Effector CD4-positive, alpha-beta T cell (primary cell): Measurements from ENCODE around the gene SAE1.

ENCODE experiments used
- DNase-seq: peaks from one replicate; pipeline ENCODE4 v3.0.0-alpha.2; 2020

The SAE1 gene

DNA sequence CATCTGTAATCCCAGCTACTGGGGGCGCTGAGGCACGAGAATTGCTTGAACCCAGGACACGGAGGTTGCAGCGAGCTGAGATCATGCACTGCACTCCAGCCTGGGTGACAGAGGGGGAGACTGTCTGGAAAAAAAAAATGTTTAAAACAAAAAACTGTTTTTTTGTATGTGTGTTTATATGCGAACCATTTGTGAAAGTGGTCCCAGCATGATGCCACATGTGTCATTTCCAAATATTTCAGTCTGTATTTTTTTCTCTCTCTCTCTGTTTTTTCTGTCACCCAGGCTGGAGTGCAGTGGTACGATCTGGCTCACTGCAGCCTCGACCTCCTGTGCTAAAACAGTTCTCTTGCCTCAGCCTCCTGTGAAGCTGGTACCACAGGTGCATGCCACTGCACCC lies 37.4 kb downstream of the SAE1 start:
- DNase-seq, result no peak

DNA sequence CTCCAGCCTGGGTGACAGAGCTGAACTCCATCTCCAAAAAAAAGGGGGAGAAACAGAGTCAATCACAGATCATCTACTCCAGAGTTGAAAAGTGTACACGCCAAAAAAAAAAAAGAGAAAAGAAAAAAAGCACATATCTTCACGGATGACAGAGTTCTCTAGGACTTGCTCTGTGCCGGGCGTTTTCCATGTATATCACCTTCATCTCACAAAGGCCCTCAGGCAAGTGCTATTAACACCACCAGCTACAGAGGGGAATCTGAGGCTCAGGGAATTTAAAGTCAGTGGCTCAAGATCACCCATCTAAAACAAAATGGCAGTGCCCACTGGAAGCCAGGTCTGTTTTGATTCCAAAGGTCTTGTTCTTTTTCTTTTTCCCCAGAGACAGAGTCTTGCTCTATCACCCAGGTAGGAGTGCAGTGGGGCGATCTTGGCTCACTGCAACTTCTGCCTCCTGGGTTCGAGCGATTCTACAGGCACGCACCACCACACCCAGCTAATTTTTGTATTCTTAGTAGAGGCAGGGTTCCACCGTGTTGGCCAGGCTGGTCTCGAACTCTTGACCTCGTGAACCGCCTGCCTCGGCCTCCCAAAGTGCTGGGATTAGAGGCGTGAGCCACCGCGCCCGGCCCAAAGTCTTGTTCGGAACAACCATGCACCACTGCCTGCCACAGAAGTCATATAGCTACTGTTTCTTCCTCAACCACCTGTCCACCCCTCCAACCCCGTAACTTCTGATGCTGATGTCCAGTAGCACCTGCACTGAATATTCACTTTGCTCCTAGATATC lies 42.2 kb downstream of the SAE1 start:
- DNase-seq, result no peak

DNA sequence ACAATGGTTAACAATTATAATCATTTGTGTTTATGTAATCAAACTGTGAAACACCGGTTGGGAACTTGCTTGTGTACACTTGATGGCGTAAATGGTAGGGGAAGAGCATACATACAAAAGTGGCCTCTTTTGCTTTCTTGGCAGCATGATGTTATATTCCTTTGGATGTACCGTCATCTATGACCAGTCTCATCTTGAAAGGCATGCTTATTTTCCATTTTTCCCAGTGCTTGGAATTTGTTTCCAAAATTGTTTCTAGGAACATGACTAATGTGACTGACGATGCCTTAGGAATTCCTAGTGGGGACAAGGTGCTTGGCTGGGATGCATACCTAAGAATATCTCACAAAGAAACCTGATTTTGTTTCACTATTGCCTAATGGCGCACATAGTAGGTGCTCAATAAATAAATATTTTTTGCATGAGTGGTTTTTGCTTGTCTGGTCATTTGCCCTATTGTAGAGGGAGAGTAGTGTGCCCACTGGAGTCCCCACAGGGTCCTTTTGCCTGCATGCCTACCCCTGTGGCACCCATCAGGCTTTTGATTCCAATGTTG lies 45.5 kb downstream of the SAE1 start:
- DNase-seq, result no peak

DNA sequence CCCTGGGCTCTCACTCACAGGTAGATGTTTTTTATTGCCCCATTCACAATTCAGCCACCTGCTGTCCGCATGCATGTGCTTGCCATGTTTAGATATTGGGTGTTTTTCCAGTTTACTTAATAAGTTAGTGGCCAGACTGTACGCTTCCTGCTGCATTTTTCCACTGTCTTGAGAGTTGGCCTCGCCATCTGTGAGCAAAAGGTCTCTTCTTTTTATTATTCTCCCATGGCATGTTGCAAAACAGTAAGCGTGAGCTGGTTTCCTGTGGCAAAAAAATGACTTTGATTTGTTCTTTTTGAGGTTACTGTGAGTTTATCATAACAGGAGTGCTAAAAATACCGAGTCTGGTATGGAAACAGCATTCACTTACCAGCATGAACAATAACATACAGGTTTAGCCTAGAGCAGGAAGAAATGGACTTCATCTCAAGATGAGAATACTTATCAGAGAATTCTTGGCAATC lies 46.0 kb downstream of the SAE1 start:
- peak; percentile 31 for DNase-seq

DNA sequence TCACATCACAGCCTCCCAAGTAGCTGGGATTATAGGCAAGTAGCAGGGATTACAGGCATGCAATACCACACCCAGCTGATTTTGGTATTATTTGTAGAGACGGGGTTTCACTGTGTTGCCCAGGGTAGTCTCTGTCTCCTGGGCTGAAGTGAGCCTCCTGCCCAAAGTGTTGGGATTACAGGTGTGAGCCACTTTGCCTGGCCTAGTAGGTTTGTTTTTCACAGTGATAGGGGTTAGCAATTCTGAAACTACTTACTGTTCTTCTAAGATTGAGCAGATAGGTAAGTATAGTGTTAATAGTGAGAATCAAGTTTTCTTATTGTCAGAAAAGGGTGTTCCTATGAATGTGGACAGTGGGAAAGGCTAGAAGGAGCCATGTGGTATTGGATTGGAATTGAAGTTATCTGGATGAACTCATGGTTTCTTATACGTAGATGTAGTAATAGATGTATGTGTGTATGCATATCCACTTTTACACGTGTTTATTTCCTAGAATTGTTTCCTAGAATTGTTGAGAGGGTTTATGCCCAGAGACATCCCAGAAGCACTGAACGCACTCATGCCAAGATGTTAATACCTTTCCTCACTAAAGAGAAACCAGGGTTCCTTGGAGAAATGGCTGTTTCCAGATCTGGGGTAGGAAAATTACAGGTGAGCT lies 49.1 kb downstream of the SAE1 start:
- no peak for DNase-seq

DNA sequence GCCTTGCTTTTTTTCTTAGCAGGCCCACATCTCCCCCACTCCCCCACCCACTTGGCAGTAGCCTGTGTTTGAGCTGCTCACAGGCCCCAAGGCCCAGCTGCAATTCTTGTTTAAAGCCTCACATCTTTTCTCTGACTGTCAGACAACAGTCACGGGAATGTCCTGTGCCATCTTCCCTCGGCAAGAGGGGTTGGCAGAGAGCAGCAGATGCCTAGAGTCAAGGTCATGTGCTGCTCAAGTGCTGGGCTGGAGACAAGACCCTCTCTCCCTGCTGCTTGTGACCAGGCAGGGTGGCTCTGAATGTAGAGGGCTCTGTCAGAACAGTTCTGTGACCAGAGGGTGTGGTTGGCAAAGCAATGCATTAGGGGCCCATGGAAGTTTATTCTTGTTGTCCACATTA lies 53.0 kb downstream of the SAE1 start:
- no peak for DNase-seq

DNA sequence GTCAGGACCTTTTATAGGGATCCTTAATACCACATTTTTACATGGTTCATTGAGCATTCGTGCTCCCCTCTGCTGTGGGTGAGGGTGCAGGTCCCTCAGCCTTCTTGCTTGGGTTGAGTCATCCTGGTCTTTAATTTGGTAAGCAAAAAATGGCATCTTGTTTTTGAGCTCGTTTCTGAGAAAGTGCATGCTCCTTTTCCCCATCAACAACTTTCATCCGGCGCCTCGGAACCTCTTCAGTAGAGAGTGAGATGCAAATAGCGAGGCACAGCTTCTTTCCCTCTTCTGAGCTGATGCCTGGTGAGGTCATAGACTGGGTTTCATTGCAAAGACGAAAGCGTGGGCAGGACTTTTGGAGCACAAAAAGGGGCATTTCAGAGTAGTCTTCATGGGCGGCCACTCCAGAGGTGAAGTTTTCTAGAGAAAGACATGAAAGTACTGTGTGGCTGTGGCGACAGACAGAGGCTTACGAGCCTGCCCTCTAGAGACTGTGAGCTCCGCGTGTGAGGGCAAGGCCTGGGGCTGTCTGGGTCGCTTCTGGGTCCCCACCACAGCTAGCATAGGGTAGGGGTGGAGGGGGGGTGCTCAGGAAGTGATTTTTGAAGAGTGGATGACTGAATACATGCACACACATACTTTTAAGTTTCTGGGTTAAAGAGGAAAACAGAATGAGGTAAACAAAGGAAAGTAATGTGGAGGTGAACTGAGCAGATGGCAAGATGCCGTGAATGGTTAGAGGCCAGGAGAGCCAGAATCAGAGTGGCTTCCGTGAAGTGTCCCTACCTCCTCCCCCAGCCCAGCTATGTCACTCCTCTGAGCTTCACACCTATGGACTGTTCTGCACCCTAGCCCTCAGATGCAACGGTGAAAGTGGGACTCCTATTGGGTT lies 56.1 kb downstream of the SAE1 start:
- DNase-seq, result peak; percentile 68

DNA sequence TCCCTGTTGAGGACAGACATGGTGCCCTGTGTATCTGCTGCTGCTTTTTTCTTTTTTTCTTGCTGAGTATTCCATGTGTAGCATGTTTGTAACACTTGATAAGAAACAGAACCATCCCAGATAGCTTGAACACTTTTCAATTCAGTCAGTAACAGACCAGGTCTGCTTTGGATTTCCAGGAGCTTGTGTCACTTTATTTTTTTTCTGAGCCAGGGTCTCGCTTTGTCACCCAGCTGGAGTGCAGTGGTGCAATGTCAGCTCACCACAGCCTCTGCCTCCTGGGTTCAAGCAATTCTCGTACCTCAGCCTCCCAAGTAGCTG lies 56.7 kb downstream of the SAE1 start:
- DNase-seq, result no peak

DNA sequence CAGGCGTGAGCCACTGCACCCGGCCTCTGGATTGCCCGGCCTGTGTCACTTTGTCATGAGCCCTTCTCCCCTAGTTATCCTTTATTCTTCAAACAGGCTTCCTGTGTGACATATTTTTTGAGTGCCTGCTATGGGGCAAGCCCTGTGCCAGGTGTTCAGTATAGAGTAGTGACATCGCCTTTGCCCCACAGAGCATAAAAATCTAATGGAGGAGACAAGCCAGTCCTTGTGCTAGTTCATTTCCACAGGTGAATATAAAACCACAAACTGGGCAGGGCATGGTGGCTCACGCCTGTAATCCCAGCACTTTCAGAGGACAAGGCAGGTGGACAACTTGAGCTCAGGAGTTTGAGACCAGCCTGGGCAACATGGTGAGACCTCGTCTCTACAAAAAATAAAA lies 57.2 kb downstream of the SAE1 start:
- DNase-seq, result no peak

DNA sequence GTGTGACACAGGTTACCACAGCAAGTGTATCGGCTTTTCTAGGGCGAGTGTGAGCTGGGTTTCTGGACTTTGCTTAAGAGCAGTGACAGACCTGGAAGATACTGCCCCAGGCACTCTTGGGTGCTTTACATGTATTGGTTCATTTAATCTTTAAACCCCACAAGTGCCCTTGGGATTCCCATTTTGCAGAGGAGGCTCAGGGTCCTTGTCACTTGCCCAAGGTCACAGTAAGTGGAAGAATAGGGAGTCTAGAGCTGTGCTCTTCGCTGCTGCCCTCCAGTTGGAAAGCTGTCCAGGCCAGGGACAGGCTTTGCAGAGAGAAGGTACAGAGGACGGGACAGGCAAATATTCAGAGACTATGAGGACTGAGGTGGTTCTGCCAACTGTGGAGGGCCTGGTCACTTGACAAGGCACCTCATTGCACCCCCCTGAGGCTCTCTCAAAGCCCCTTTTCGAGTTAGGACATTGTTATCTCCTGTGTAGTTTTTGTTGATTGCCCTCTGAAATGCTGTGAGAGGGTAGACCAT lies 57.9 kb downstream of the SAE1 start:
- no peak for DNase-seq

DNA sequence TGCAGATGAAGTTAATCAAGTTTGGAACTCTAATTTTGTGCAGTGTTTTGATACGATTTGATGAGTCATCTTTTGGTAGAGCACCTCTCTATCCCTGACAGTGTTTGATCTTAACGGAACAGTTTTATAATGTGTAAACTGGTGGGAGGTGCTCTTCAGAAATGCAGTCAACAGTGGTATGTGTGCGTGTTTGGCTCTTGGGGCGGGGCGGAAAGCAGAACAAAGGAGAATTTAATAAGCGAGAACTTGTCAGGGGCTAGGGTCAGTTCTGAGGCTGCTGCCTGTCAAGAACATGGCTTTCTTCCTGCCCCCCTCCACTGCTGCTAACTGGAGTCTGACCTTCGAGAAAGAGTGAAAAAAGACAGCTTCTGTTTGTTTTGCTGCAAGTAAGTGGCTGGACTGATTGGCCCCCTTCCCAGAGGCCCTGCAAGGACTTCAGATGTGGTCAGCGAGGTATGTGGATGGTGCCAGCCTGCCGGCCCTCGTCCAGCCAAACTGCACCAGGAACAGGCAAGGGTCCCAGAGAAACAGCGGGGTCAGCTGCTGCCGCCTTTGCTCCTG lies 59.6 kb downstream of the SAE1 start:
- DNase-seq, result peak; percentile 19

DNA sequence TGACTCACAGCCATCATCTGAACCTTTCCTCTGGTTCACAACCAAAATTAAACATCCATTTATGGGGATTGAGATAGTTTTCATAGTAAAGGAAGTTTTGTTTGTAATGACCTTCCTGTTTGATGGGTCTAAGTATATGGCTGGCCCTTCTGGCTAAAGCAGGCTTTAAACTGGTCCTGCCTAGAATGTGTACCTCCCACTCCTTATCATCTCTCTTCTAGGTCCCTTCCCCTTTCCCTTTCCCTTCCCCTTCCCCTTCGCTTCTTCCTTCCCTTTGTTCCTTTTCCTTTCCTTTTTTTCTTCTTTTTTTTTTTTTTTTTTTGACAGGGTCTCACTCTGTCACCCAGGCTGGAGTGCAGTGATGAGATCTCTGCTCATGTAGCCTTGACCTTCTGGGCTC lies 64.8 kb downstream of the SAE1 start:
- DNase-seq, result no peak

DNA sequence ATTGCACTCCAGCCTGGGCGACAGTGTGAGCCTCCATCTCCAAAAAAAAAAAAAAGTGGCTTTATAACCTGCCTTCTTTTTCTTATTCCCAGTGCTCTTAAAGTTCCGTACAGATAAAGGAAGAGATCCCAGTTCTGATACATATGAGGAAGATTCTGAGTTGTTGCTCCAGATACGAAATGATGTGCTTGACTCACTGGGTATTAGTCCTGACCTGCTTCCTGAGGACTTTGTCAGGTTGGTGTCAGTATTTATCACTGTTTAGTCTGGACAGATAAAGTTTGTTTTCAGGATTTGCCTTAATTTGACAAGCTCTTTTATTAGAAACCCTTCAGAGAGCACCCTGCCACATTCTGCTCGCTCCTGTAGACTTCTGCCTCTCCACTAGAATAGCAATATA lies 66.5 kb downstream of the SAE1 start:
- DNase-seq, result no peak

DNA sequence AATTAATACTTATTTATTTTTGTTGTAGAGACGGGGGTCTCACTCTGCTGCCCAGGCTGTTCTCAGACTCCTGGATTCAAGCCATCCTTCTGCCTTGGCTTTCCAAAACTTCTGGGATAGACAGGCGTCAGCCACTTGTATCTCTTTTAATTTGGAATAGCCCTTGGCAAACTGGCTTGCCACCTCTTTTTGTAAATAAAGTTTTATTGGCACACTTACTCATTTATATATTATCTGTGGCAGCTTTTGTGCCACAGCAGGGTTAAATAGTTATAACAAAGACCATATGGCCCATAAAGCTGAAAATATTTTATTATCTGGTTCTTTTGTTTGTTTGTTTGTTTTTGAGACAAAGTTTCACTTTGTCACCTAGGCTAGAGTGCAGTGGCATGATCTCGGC lies 69.9 kb downstream of the SAE1 start:
- no peak for DNase-seq

DNA sequence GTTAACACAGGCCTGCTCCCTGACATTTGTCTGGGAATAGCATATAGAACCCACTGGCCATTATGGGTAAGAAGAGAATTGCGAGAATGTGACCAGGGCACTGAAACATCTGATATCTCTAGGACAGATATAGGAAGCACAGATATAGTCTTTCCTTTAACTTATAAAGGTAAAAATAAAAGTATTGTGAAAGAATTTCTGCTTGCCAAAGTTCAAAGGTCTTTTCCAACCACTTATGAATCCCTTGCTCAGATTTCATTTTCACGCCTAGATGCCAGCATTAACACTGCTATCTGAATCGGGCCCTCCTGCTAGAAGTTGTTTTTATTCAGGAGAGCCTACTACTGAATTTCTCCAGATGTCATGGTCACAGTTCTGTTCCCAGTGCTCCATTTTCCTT lies 72.6 kb downstream of the SAE1 start:
- no peak for DNase-seq

DNA sequence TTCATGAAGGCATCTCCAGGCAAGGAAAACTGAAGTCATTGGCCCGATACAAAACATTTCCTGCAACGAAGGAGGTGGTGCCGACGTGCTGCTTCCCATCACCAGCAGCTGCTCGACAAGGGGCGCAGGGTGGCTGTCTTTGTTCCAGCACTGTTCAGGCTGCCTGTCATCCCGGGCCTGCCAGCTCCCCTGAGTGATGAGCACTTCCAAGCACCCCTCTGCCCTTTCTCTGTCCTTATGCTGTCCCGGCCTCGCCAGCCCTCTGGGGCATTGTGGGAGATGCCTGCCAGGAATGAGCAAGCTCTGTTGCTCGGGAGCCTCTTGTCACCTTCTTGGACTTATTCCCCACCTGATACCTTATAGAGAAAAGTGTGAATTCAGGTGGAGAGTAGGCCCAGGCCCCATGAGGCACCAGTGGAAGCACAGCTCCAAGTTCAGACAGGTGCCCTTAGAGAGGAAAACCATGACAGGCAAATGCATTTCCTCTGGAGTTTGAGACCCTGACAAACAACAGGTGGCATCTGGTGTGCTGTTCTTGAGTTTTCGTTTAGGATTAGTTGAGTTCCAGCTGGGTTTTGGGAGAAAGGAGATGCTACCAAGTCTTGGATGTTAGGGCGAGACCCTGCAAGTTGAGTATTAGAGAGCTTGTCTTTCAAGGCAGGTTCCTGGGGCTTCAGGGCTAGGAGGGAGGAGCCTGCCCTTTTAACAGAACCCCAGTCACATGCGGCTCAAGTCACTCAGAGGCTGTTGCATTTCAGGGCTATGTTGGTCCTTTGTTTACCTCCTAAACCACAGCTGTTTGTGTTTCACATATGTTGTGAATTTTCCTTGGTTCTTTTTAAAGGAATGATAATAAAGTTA lies 78.9 kb downstream of the SAE1 start:
- no peak for DNase-seq

DNA sequence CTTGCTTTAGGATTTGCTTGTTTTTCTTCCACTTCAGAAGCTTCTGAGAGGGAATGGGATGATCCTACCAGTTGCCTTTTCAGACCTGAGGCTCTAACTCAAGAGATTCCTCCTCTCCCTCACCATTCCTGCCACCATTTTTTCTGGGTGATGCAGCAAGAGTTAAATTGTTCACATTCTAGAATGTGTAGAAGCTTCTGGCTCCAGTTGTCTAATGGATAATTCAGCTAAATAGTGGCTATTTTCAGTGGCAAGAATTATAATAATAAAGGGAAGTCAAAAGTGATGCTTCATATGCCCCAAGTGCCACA lies 79.5 kb downstream of the SAE1 start:
- DNase-seq, result no peak

DNA sequence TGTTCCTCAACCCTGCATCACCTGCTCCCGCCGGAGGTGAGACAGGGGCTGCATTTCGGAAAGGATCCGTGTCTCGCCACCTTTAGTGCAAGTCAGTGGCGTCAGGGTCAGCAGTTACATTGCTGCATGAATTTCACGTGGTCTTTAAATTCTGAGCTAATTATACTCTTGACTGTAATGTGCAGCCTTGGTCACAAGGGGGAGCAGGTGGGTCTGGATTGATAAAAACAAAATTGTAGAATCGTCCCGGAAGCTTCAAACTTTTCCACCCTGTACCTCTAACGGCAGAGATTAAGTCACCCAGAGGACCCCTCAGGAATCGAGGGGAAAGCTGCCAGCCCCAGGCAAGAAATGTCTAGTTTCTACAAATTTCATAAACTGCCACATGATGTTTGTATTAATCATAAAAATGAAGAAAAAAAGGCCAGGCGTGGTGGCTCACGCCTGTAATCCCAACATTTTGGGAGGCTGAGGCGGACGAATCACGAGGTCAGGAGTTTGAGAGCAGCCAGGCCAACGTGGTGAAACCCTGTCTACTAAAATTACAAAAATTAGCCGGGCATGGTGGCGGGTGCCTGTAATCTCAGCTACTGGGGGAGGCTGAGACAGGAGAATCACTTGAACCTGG lies 80.2 kb downstream of the SAE1 start:
- peak; percentile 75 for DNase-seq

DNA sequence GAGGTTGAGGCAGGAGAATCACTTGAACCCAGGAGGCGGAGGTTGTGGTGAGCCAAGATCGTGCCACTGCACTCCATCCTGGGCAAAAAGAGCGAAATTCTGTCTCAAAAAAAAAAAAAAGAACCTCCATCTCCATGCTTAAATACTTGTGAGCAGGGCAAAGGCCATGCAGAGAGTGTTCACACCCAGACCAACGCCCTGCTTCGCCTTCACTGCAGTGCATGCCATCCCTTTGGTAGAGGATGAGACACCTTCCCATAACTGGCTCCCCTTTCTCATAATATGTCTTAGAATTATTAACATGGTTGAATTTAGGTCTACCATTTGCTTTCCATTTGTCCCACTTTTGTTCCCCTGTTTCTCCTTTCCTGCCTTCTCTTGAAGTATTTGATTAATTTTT lies 84.9 kb downstream of the SAE1 start:
- no peak for DNase-seq

DNA sequence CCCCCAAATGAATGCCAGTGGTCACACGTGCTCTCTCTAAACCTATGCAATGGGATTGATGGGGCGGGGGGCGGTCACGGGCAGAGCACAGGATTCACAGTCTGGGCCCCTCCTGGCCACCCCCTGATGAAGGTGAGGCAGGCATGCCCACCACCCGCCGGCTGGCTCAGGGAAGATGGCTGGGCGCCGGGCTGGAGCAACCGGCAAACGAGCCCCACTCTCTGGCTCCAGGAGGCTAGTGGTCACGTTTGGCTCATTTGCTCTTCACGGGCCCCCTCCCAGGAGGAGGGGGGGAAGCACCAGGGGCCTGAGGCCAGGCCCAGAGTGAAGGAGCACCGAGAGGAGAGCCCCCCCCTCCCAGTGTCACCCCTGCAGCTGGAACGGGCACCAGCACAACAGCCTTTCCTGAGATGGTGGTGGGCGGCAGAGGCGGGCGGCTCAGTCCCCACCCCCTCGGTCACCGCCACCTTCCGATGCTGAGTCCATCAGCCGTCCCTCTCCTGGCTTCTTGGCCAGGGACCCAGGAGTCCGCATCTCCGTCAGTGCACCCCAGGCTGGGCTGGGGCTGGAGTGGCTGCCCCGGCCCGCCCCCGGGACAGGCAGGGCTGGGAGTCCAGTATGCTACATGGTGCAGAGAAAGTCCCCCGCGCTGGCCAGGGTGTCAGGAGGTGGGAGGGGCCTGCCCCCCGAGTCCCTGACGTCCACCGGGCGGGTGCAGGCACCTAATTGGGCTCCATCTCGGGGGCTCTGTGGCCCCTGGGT lies 90.6 kb downstream of the SAE1 start:
- no peak for DNase-seq

DNA sequence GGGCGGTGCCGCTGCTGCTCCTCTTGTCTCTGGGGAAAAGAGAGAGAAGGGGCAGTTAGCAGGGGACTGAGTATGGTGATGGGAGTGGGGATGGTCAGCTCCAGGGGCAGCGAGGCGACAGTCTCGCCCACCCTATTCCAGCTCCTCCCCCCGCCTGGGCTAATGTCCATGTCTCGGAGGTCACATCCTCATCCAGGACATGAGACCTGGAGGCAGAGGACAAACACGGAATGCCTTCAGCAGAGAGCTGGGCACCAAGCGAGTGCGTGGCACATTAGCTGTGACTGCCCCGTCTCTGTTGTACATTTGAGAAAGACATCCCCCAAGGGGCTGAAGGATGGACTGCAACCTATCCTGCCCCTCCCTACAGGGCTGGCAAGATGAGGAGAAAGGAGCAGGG lies 91.3 kb downstream of the SAE1 start:
- no peak for DNase-seq
